GM19023 (cell line): ENCODE data around the gene NRAP.
"Not testable (repeated sequence)": the region's sequence is repeated elsewhere in the genome, so short reads cannot be mapped to it uniquely, and the experiment has no call there.

Experiments
- ATAC-seq: cut with Tn5 transposase; IDR thresholded peaks from one replicate; pipeline ENCODE4 v1.9.1; 2021; ENCODE audit warnings: mild to moderate bottlenecking, moderate library complexity; ENCODE audit not compliant: unreplicated experiment

The NRAP gene

DNA sequence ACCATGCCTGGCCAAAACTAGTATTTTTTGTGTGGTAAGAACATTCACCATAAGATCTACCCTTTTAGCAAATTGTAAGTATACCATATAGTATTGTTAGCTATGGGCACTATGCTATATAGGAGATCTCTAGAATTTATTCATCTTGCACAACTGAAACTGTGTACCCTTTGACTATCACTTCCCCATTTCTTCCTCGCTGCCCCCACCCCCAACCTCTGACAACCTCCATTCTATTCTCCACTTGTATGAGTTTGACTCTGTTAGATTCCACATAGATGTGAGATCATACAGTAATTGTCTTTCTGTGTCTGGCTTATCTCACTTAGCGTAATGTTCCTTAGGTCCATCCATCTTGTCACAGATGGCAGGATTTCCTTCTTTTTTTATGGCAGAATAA is 19.5 kb upstream of the NRAP start:
- ATAC-seq, result no peak

DNA sequence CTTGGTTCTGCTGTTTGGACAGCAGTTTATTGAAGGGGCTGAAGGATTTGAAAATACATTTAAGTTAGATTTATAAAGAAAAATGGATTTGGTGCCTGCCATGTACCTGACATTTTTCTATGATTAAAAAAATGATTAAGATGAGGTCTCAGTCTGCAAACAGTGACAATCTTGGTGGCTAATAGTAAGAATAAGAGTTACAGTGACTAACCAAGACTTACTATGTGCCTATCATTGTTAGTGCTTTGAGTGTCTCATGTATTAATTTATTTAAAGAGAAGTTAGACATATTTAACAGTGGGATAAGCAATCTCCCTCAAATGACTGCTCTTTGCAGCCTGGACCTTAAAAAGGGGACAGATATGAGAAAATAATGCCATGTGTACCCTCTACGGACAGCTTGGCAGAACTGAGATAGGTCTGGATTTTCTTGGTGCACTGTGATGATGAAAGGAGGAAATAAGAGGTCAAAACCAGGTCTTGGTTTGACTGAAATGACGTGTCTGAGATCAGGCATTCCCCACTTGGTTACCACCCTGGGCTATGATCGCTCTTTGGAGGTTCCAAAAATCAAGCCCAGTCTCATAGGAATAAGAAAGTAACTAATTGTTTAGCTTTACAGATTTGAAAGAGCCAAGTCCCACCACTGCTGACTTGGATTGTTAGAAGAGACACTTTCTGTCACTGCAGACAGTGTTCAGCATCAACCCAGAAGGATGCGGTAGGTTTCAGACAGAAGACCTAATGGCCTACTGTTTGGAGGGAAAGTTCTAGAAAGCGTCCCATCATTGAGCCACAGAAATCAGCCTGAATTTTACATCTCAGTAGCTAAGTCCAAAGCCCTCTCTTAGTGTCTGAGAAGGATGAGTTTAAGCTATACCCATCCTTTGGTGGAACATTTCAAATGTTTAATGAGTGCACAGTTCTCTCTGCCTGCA is 18.0 kb upstream of the NRAP start:
- peak; percentile 47 for ATAC-seq

DNA sequence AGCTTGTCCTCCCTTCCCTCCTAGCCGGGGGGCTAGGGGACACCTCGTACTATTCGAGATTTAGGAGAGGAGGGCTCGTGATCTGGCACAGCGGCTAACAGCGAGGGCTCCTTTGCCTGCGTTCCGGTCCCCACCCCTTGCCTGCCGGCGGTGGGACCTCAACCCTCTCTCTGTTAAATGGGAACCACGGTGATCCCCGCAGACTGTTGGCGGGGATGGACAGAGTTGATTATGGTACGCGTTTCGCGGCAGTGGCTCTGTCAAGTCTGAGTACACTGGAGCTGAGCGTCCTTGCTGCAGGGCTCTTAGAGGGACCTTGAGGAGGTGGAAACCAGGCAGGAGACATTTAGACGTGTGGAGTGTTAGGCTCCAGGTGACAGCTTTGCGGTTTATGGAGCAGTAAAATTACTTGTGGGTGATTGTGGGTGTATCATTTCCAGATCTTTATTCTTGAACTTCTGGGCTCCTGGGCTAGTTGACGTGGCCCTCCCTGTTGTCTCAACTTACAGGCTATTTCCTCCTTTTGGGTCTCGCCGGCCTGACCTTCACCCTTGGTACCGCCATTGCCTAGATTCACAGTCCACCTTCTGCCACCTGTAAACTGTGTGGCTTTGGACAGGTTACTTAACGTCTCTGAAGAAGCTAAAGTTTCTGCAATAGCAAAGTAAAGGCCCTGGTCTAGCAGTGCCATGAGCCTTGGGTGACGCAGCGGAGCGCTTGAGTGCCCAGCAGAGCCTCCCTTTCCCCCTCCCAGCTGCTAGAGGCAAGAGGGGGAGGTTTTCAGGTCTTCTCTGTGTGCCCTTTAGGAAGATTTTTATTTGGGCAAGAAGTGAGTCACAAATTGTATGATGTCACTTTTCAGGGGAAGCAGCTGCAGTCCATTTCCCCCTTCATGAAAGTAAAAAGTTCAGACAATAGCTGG is 16.6 kb upstream of the NRAP start:
- ATAC-seq, result peak; percentile 22

DNA sequence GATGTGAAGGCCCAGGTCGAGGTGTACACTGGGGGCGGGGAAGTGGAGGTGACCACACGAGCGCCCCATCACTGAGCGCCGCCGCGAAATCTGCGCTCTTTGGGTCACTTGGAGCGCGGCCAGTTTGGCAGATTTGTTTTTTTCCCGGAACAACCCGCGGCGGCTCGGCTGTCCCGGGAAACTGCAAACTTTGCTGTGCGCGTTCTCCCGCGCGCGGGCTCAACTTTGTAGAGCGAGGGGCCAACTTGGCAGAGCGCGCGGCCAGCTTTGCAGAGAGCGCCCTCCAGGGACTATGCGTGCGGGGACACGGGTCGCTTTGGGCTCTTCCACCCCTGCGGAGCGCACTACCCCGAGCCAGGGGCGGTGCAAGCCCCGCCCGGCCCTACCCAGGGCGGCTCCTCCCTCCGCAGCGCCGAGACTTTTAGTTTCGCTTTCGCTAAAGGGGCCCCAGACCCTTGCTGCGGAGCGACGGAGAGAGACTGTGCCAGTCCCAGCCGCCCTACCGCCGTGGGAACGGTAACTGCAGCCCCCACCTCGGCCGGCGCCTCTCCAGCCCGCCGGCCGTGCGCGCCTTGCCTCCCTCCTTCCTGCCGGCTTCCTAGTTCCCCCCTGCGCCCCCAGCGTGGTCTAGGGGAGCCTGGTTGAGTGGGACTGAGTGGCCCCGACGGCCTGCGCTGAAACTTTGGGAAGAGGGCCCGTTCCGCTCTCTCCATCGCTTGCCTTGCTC is 15.8 kb upstream of the NRAP start, which contains the start of gene CASP7:
Gene CASP7, plus strand, starts transcription at position 450 of the 727 bp plus-strand sequence. CDS start 17,582 bp downstream, outside the sequence.
- peak; percentile 70 for ATAC-seq

DNA sequence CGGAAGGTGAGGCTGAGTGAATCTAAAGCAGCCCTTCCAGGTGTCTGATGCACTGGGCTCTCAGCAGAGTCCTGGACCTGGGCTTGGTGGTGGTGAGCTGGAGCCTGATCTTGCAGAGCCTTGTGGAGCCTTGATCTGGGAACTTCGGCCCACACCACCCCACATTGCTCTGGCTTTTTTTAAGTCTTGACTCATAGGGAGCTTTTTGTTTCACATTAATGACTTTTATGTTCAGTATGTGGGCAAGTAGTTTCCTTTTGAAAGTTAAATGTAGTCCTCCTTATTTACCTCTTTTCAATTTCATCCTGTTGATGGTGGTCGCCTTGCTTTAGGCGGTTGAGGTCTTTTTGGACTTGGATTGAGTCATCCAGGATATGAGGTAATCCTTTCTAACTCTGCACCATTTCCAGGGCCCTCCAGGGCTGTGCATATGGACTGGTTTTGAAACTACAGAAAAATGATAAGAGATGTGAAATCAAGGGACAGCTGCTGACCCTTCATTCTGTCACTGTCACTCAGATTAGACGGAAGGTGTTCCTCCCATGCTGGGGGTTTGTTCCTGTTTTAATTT is 2.9 kb upstream of the NRAP start:
- peak; percentile 74 for ATAC-seq

DNA sequence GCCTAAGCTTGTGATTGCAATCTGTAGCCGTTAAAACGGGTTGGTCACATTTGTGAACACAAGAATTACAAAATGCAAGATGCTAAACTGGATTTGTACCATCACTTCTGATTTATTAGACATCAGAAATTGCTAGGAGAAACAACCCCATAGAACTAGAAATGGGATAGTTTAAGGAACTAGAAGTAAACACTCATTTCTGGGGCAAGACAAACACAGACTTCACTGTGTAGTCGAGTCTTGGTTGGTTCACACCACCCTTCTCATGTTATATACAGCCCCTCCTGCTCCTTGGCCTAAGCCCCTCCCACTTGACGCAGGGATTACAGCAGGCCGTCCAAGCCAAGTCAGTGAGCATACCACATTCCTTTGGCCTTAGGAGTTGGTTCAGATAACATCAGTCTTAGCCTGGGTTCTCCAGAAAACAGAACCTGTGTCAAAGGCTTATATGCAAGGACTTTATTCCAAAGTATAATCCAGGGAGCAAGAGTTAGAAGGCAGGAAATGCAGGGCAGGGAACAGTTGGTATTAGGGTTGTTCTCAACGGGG is 2.0 kb upstream of the NRAP start:
- no peak for ATAC-seq

DNA sequence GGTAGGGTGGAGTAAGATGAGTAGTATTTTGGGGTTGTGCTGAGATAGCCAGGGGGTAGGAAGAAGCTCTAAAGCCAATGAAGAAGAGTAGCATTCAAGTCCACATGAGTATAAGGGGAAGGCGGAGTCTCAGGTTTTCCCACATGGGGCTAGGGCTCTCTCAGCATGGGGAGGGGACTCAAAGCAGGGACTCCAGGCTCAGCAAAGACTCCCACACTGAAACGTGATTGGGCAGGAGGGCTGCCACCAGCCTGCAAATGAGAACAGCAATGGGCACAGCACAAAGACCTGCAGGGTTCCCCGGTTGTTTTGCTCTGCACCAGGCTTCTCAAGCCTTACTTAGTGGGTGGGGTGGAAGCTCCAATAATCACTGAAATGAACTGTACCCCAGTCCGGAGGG is 1.5 kb upstream of the NRAP start:
- ATAC-seq, result no peak

DNA sequence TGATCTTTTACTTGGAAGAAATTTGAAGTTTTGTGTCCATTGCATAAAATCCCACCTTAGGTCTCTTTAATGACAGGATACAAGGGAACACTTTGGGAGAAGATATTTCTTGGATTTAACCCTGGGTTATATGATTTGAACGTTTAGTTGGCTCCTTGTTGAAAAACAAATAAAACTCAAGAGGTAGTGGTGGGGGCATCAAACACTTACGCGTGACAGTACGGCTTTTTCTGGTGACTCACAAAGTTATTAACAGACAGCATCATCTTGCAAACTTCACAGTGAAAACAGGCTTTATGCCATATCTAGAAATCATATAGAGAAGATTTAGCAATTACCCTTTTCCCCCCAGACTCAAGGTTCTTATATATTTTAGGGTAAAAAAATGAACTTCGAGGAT is 699 bp downstream of the NRAP start:
- no peak for ATAC-seq

DNA sequence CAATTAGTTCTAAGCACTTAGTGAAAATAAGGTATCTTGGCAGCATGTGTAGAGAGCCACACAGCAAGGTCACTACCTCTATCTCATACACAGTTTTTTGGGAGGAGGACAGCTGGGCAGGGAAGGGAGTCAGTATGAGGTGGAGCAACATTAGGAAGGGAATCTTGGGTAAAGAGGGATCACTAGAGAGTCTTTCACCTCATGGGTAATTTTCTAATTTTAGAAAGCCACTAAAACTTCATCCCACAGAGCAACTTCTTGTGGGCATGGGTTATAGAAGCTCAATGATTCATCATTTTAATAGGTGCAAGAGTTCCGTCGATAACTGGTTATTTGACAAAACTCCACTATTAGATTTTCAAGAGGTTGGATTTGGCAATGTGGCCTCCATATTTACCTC is 2.5 kb downstream of the NRAP start:
- no peak for ATAC-seq

DNA sequence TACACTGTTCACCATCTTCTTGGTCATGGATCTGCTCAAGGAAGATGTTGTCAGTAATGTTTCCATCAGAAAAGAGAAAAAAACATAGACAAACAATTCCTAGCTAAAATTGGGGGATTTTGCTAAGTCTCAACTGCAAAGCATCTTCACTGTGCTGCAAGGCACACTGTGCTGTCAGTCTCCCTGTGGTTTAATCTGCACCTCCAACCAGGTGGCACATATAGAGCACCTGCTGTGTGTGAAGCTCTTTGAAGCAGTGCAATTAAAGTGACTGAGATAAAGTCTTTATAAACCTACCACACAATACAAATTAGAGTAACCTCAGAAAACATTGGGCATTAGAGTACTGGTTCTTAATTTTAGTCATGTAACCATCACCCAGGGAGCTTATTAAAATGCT is 6.3 kb downstream of the NRAP start:
- no peak for ATAC-seq

DNA sequence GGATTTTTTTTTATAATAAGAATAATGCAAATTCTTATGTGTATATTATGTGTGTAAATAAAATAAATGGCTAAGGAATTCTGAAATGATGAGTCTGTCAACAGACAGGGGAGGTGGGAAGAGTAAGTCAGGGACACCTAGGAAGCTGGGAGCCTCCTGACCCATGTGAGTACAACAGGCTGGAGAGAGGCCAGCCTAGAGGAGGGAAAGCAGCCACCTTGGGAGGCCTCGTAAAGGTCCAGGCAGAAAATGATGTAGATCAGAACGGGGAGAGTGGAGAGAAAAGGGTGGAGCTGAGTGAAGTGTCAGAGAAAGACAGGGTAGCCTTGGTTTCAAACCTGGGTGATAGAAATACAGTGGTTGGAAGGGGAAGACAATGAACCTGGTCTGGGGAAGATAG is 6.9 kb downstream of the NRAP start:
- no peak for ATAC-seq

DNA sequence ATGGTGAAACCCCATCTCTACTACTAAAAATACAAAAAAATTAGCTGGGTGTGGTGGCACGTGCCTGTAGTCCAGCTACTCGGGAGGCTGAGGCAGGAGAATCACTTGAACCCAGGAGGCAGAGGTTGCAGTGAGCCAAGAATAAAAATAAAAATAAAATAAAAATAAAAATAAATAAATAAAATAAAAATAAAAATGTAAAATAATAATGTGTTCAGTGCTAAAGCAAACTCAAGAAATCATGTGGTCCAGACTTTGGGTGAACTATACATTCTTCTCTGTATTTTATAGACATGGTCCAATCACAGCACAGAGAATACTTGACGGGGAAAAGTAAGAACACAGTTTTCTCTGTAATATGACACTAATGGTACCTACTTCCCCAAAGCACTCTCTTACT is 11.4 kb downstream of the NRAP start:
- not testable (repeated sequence) for ATAC-seq

DNA sequence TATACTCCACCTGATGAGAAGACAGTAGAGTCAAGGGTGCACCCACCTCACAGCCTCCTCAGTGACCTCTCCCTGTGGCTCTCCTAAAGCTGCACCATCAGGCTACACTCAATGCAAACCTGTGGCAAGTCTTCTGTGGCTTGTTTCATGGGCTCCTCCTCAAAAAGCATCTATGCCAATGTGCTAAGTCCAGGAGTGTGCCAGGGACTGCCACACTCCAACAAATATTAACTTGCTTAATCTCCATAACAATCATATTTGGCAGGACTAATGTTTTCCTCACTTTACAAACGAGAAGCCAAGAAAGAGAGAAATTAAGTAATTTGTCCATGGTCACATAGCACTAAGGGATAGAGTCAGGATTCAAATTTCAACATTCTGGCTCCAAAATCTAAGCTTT is 11.9 kb downstream of the NRAP start:
- ATAC-seq, result no peak

DNA sequence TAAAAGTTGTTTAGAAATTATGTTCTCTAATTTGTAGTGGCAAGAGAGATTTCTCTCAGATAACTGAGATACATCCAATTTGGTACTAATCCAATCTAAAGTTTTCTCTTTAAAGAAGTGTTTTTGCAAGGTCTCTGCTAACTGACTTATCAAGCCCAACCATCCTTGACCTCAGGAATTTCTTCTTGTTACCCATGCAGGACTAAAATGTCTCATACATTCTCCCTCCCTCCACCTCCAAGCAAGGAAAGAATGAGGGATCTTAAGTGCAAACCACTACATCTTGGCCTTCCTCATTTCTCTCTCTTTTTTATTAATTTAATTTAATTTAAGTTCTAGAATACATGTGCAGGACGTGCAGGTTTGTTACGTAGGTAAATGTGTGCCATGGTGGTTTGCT is 12.8 kb downstream of the NRAP start:
- no peak for ATAC-seq

DNA sequence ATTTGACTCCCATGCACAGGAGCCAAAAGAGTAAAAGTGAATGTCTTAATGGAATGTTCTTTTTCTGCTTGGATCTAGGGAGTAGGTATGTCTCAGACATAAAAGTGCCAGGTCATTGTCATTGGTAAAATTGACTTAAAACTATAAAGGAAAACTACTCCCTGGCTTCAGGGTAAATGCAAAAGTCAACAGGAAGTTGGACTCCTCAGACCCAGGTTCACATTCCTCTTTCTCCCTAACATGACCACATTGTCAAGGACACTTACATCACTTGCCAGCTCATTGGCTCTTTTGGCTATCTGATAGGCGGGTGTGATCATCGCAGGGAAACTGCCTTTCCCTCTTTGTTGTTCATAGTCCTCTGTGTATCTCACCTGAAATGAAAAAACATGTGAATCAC is 13.7 kb downstream of the NRAP start:
- ATAC-seq, result no peak

DNA sequence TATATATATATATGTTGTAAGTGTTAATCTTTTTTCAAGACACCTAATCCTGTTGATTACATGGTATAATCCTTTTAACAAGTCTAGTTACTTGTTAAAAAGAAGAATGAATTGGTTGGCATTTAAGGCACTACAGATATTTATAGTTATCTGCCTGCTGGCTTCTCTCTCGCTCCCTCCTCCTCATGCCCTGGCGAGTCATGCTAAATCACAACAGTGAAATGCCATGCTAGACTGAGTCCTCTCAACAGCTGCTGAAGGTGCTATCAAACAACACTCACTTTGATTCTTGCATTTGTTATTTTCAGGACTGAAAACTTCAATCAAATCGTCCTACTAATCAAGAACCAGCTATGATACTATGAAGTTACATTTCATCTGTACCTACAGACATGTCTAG is 15.4 kb downstream of the NRAP start:
- no peak for ATAC-seq

DNA sequence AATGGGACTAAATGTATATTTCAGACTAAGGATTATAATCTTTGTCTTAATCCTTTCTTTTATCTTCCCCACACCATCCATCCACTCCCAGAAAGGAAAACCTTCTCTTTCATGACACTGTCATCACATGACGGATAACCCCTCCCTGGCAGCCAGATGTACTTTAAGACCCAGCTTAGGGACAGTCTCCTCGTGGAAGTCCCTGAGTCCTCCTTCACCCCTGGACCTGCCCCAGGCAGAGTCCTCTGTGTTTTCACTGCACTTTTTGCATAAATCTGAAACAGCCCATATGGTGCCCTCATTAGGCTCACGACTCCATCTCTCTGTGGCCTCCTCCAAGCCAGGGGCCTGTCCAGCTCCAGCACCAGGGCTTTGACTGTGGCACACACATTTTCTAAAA is 16.0 kb downstream of the NRAP start:
- ATAC-seq, result no peak

DNA sequence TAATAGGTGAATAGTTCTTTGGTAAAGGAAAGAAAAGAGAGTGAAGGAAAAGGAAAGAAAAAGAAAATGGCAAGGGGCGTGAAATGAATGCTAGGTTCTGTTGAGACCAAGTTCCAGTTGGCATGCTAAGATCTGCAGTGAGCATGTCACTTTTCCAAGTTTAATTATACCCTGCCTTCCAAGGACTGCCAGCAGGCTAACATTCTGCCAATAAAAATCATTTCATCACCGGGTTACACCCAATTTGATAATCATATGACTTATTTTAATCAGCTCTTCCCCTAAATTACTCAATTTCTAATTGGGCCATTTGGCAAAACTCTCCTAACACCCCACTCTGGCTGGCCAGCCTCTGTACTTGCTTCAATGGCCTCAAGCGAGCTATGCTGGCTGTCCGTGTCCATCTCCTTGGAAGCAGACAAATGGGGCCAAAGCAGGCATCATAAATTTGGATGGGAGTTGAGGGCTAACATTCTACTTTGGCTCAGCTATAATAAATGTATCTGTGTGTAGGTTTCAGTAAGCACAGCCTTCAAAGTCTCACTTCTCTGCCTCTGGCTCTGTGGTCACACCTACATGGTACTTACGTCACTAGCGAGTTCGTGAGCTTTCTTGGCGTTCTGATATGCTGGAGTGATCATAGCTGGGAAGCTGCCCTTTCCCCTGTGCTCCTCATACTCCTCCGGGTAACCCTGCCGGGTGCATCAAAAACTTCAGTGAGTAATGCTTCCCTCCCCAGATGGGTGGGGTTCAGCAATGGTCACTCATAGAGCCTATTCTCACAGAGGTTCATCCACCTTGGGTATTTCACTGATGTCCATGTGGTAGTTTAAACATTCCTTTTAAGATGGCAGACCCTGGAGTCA is 17.3 kb downstream of the NRAP start:
- ATAC-seq, result no peak
